ENCODE measurements around the gene INPP5D.

INPP5D gene

DNA sequence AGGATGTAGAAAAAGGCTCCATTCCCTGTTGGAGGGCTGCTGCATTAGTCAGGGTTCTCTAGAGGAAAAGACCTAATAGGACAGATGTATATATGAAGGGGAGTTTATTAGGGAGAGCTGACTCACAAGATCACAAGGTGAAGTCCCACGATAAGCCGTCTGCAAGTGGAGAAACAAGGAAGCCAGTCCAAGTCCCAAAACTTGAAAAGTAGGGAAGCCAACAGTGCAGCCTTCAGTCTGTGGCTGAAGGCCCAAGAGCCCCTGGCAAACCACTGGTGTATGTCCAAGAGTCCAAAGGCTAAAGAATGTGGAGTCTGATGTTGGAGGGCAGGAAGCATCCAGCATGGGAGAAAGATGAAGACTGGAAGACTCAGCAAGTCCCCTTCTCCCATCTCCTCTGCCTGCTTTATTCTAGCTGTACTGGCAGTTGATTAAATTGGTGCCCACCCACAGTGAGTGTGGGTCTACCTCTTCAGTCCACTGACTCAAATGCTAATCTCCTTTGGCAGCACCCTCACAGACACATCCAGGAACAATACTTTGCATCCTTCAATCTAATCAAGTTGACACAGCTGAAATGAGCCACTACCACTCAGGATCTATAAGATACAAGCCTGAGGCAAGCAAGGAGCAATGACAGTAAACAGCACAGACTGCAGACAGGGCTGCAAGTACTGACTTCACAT, 161.4 kb downstream of the INPP5D start:
- TF ChIP-seq PPARA (CRISPR knock-in tag; IDR thresholded peaks at IDR 0.05; ENCODE audit: borderline replicate concordance) (no peak), ZC3H10 (CRISPR knock-in tag; IDR thresholded peaks at IDR 0.05) (no peak)
- ATAC-seq = no peak

GRCh38 chr2:233223059-233223894, 163.1 kb downstream of the INPP5D start:
- ATAC-seq = no peak
- TF ChIP-seq ISL1 (CRISPR knock-in tag; IDR thresholded peaks at IDR 0.05) = no peak
- no peak for TF ChIP-seq ARNTL (CRISPR knock-in tag; IDR thresholded peaks at IDR 0.05; ENCODE audit: borderline replicate concordance, low read depth)
- TF ChIP-seq, protein P1, sequence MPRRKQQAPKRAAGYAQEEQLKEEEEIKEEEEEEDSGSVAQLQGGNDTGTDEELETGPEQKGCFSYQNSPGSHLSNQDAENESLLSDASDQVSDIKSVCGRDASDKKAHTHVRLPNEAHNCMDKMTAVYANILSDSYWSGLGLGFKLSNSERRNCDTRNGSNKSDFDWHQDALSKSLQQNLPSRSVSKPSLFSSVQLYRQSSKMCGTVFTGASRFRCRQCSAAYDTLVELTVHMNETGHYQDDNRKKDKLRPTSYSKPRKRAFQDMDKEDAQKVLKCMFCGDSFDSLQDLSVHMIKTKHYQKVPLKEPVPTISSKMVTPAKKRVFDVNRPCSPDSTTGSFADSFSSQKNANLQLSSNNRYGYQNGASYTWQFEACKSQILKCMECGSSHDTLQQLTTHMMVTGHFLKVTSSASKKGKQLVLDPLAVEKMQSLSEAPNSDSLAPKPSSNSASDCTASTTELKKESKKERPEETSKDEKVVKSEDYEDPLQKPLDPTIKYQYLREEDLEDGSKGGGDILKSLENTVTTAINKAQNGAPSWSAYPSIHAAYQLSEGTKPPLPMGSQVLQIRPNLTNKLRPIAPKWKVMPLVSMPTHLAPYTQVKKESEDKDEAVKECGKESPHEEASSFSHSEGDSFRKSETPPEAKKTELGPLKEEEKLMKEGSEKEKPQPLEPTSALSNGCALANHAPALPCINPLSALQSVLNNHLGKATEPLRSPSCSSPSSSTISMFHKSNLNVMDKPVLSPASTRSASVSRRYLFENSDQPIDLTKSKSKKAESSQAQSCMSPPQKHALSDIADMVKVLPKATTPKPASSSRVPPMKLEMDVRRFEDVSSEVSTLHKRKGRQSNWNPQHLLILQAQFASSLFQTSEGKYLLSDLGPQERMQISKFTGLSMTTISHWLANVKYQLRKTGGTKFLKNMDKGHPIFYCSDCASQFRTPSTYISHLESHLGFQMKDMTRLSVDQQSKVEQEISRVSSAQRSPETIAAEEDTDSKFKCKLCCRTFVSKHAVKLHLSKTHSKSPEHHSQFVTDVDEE (CRISPR knock-in tag; IDR thresholded peaks at IDR 0.05) = no peak
- no peak for TF ChIP-seq ZNF8 (CRISPR knock-in tag; IDR thresholded peaks at IDR 0.05)

DNA sequence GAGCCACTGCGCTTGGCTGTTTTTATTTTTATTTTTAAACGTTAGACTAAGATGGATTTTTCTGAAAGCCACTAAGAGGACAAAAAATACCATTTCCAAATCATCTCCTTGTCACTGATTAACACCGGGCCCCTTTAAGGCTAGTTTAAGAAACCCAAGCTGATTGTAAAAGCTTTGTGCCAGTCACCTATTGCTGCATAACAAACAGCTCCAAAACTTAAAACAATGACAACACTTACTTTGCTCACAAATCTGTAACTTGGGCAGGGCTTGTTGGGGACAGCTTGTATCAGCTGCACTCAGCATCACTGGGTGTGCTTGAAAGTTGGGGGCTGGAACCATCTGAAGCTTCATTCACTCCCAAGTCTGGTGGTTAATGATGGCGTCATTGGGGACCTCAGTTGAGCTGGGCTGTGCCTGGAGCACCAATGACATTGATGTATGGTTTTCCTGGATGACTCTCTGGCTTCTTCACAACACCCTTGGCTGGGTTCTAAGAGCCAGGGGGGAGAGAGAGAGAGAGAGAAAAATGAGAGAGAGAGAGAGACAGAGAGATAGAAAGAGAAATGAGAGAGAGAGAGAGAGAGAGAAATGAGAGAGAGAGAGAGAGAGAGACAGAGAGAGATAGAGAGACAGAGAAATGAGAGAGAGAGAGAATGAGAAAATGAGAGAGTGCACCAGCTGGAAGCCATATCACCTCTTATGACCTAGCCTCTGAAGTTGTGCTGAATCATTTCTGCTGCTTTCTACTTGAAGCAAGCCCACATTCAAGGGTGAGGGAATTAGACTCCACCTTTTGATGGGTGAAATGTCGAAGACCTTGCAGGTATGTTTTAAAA, 165.3 kb downstream of the INPP5D start:
- ATAC-seq = no peak
- TF ChIP-seq OSR1 (CRISPR knock-in tag; IDR thresholded peaks at IDR 0.05) (no peak), BACH2 (CRISPR knock-in tag; IDR thresholded peaks at IDR 0.05; ENCODE audit: borderline replicate concordance) (no peak), ZFP30 (CRISPR knock-in tag; IDR thresholded peaks at IDR 0.05) (no peak), ZNF565 (CRISPR knock-in tag; conservative IDR thresholded peaks at IDR 0.05; ENCODE audit: low read depth) (no peak), ISL1 (CRISPR knock-in tag; IDR thresholded peaks at IDR 0.05) (no peak), ZNF8 (CRISPR knock-in tag; IDR thresholded peaks at IDR 0.05) (no peak), ESRRG (CRISPR knock-in tag; IDR thresholded peaks at IDR 0.05) (no peak)

GRCh38 chr2:233226511-233227031, 166.4 kb downstream of the INPP5D start:
- ATAC-seq = no peak
- no peak for TF ChIP-seq ZFP30 (CRISPR knock-in tag; IDR thresholded peaks at IDR 0.05)
- TF ChIP-seq RARB (CRISPR knock-in tag; IDR thresholded peaks at IDR 0.05) = no peak
- no peak for TF ChIP-seq PPARA (CRISPR knock-in tag; IDR thresholded peaks at IDR 0.05; ENCODE audit: borderline replicate concordance)
- no peak for TF ChIP-seq CSRNP3 (CRISPR knock-in tag; IDR thresholded peaks at IDR 0.05)
- no peak for TF ChIP-seq BACH2 (CRISPR knock-in tag; IDR thresholded peaks at IDR 0.05; ENCODE audit: borderline replicate concordance)
- no peak for TF ChIP-seq ZFP3 (CRISPR knock-in tag; IDR thresholded peaks at IDR 0.05)
- TF ChIP-seq, protein P2, sequence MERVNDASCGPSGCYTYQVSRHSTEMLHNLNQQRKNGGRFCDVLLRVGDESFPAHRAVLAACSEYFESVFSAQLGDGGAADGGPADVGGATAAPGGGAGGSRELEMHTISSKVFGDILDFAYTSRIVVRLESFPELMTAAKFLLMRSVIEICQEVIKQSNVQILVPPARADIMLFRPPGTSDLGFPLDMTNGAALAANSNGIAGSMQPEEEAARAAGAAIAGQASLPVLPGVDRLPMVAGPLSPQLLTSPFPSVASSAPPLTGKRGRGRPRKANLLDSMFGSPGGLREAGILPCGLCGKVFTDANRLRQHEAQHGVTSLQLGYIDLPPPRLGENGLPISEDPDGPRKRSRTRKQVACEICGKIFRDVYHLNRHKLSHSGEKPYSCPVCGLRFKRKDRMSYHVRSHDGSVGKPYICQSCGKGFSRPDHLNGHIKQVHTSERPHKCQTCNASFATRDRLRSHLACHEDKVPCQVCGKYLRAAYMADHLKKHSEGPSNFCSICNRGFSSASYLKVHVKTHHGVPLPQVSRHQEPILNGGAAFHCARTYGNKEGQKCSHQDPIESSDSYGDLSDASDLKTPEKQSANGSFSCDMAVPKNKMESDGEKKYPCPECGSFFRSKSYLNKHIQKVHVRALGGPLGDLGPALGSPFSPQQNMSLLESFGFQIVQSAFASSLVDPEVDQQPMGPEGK (CRISPR knock-in tag; IDR thresholded peaks at IDR 0.05; ENCODE audit: borderline replicate concordance) = no peak
- no peak for TF ChIP-seq SNAI2 (CRISPR knock-in tag; IDR thresholded peaks at IDR 0.05)
- no peak for TF ChIP-seq ZNF8 (CRISPR knock-in tag; IDR thresholded peaks at IDR 0.05)
- TF ChIP-seq ZC3H10 (CRISPR knock-in tag; IDR thresholded peaks at IDR 0.05) = no peak
- TF ChIP-seq CSDC2 (CRISPR knock-in tag; IDR thresholded peaks at IDR 0.05) = no peak
- TF ChIP-seq CREB5 (CRISPR knock-in tag; IDR thresholded peaks at IDR 0.05; ENCODE audit: low read depth) = no peak
- no peak for TF ChIP-seq TOX (CRISPR knock-in tag; IDR thresholded peaks at IDR 0.05; ENCODE audit: borderline replicate concordance)
- TF ChIP-seq ISL1 (CRISPR knock-in tag; IDR thresholded peaks at IDR 0.05) = no peak
- no peak for TF ChIP-seq ZNF70 (CRISPR knock-in tag; IDR thresholded peaks at IDR 0.05)
- TF ChIP-seq POU6F1 (CRISPR knock-in tag; IDR thresholded peaks at IDR 0.05; ENCODE audit: borderline replicate concordance, low read depth) = no peak

Measured in SK-N-SH treated with all-trans-retinoic acid at 6 μM for 48 hours (cell line).